SK-N-SH (cell line): ENCODE data around the gene ACOT9. TPM values are rescaled to one million over a fixed set of nuclear protein-coding genes. Genes with fewer than 3 reads are reported as not detected.

Source experiments
- CTCF ChIA-PET: fragments of 300-600, 350-600 bp; formaldehyde crosslinking; extraction: SDS; loops from one replicate; lab custom pipeline; 2021; lab: Yijun Ruan, JAX
- POLR2A ChIA-PET: fragments of 350-600 bp; sonication (Branson Sonifier 250); formaldehyde crosslinking; extraction: SDS; loops from one replicate; lab custom pipeline; 2020; ENCODE audit warnings: antibody characterized with exemption, inconsistent platforms; lab: Yijun Ruan, JAX
- DNase-seq: peaks from one replicate; pipeline ENCODE4 v3.0.0; 2012
- H2AFZ ChIP-seq: fragments of 200-600 bp; sonication (generic); 2 replicates; pipeline ENCODE4 v1.8.1; 2016; ENCODE audit warnings: antibody characterized with exemption, mild to moderate bottlenecking, low read depth
- H3F3A ChIP-seq: fragments of 200-600 bp; sonication (generic); replicated peaks from 2 replicates; pipeline ENCODE3; 2016; ENCODE audit warnings: antibody characterized with exemption, mild to moderate bottlenecking; ENCODE audit not compliant: insufficient read depth
- H3K27ac ChIP-seq, 2 experiments: fragments of 200-500 bp in 1 of 2; fragments of 200-600 bp in 1 of 2; sonication (Bioruptor generic) in 1 of 2; sonication (generic), shearing (Covaris generic) in 1 of 2; 2 replicates each; pipeline versions ENCODE4 v1.5.1 to v1.6.1; 2014 to 2016; ENCODE audit warnings: low read depth in 2 of 2, inconsistent platforms in 1 of 2, low read length in 1 of 2, mild to moderate bottlenecking in 1 of 2, mixed read lengths in 1 of 2
- H3K27me3 ChIP-seq: fragments of 200-600 bp; sonication (generic), shearing (Covaris generic); 2 replicates; pipeline ENCODE4 v1.6.1; 2016; ENCODE audit warnings: mixed run types; ENCODE audit not compliant: insufficient read depth
- H3K36me3 ChIP-seq, 2 experiments: fragments of 200-500 bp in 1 of 2; fragments of 200-600 bp in 1 of 2; sonication (Bioruptor generic) in 1 of 2; sonication (generic) in 1 of 2; replicated peaks in 1 of 2; 2 replicates each; pipeline versions ENCODE3 to v1.5.1; 2014 to 2016; ENCODE audit warnings: low read length in 1 of 2, mild to moderate bottlenecking in 1 of 2; ENCODE audit not compliant: insufficient read depth in 2 of 2, control insufficient read depth in 1 of 2
- H3K4me1 ChIP-seq, 2 experiments: fragments of 200-500 bp in 1 of 2; fragments of 200-600 bp in 1 of 2; sonication (Bioruptor generic) in 1 of 2; sonication (generic), shearing (Covaris generic) in 1 of 2; 2 replicates each; pipeline versions ENCODE4 v1.5.1 to v1.6.1; 2014 to 2016; ENCODE audit warnings: low read depth in 1 of 2, low read length in 1 of 2, mixed run types in 1 of 2; ENCODE audit not compliant: insufficient read depth in 2 of 2, control insufficient read depth in 1 of 2
- H3K4me2 ChIP-seq: fragments of 200-600 bp; sonication (generic), shearing (Covaris generic); 2 replicates; pipeline ENCODE4 v1.6.1; 2017; ENCODE audit warnings: mixed run types
- H3K4me3 ChIP-seq, 2 experiments: fragments of 200-500 bp in 1 of 2; fragments of 200-600 bp in 1 of 2; sonication (Bioruptor generic) in 1 of 2; sonication (generic), shearing (Covaris generic) in 1 of 2; 2 replicates each; pipeline versions ENCODE4 v1.5.1 to v1.8.1; 2014 to 2016; ENCODE audit warnings: low read depth in 2 of 2, inconsistent platforms in 1 of 2, low read length in 1 of 2, mild to moderate bottlenecking in 1 of 2, mixed read lengths in 1 of 2, moderate library complexity in 1 of 2
- H3K79me2 ChIP-seq: fragments of 200-600 bp; sonication (generic); 2 replicates; pipeline ENCODE4 v1.8.1; 2017; ENCODE audit warnings: mild to moderate bottlenecking; ENCODE audit not compliant: insufficient read depth
- H3K9ac ChIP-seq: fragments of 200-600 bp; sonication (generic); 2 replicates; pipeline ENCODE4 v1.6.1; 2017; ENCODE audit warnings: mixed run types
- H3K9me2 ChIP-seq: fragments of 200-600 bp; sonication (generic); 2 replicates; pipeline ENCODE4 v1.6.1; 2017; ENCODE audit warnings: mixed run types
- H3K9me3 ChIP-seq: fragments of 200-600 bp; sonication (generic); 2 replicates; pipeline ENCODE4 v1.6.1; 2017; ENCODE audit warnings: mixed run types, mild to moderate bottlenecking, moderate library complexity
- H4K20me1 ChIP-seq: fragments of 200-600 bp; sonication (generic); 2 replicates; pipeline ENCODE4 v1.6.1; 2017; ENCODE audit warnings: mild to moderate bottlenecking, mixed run types; ENCODE audit not compliant: insufficient read depth
- EP300 ChIP-seq, 2 experiments: IDR thresholded peaks; 2 replicates each; pipeline versions ENCODE4 v1.4.0 to v1.6.1; 2012; ENCODE audit warnings: borderline replicate concordance in 1 of 2, low read depth in 1 of 2, low read length in 1 of 2
- EZH2phosphoT487 ChIP-seq: fragments of 200-600 bp; sonication (generic); IDR thresholded peaks from 2 replicates; pipeline ENCODE4 v1.6.1; 2017; ENCODE audit warnings: low read depth, mixed run types, mild to moderate bottlenecking, antibody characterized with exemption, moderate library complexity, borderline replicate concordance
- FOSL2 ChIP-seq: IDR thresholded peaks from 2 replicates; pipeline ENCODE4 v1.4.0; 2012; ENCODE audit warnings: low read depth, mild to moderate bottlenecking, moderate library complexity, borderline replicate concordance
- GATA2 ChIP-seq: sonication (generic); formaldehyde crosslinking; IDR thresholded peaks from 2 replicates; pipeline ENCODE4 v1.5.0; 2020; ENCODE audit warnings: mild to moderate bottlenecking, missing genetic modification reagents
- JUND ChIP-seq: IDR thresholded peaks from 2 replicates; pipeline ENCODE4 v1.4.0; 2012
- MEF2A ChIP-seq: IDR thresholded peaks from 2 replicates; pipeline ENCODE4 v1.4.0; 2012; ENCODE audit warnings: low read depth, borderline replicate concordance
- NFIC ChIP-seq: IDR thresholded peaks from 2 replicates; pipeline ENCODE4 v1.4.0; 2012; ENCODE audit warnings: borderline replicate concordance
- NRF1 ChIP-seq: IDR thresholded peaks from 2 replicates; pipeline ENCODE4 v1.6.1; 2012; ENCODE audit warnings: low read depth, mild to moderate bottlenecking, low read length
- POLR2AphosphoS5 ChIP-seq: IDR thresholded peaks from 2 replicates; pipeline ENCODE4 v1.6.1; 2012; ENCODE audit warnings: low read depth, low read length
- RAD21 ChIP-seq: IDR thresholded peaks from 2 replicates; pipeline ENCODE4 v1.6.1; 2012; ENCODE audit warnings: mild to moderate bottlenecking, low read length
- RCOR1 ChIP-seq: fragments of 150-350 bp; IDR thresholded peaks from 2 replicates; pipeline ENCODE4 v1.6.1; 2017; ENCODE audit warnings: antibody characterized with exemption, low read length
- RFX5 ChIP-seq: IDR thresholded peaks from 2 replicates; pipeline ENCODE4 v1.6.1; 2012; ENCODE audit warnings: mild to moderate bottlenecking, improper control_type of control experiment, low read length
- RXRA ChIP-seq: IDR thresholded peaks from 2 replicates; pipeline ENCODE4 v1.4.0; 2012; ENCODE audit warnings: low read depth, mild to moderate bottlenecking, borderline replicate concordance
- SMC3 ChIP-seq: IDR thresholded peaks from 2 replicates; pipeline ENCODE4 v1.6.1; 2012; ENCODE audit warnings: low read depth, low read length, improper control_type of control experiment
- TCF12 ChIP-seq: IDR thresholded peaks from 2 replicates; pipeline ENCODE4 v1.4.0; 2012
- USF1 ChIP-seq: IDR thresholded peaks from 2 replicates; pipeline ENCODE4 v1.4.0; 2012; ENCODE audit warnings: low read depth, borderline replicate concordance
- USF2 ChIP-seq: fragments of 150-350 bp; IDR thresholded peaks from 2 replicates; pipeline ENCODE4 v1.6.1; 2017; ENCODE audit warnings: antibody characterized with exemption, low read length, low read depth, borderline replicate concordance
- WGBS: methylation state at CpG from one replicate; pipeline ENCODE4 v1.1.6; 2017; ENCODE audit warnings: low lambda C conversion rate; 5-methylcytosine and 5-hydroxymethylcytosine counted together
- polyA plus RNA-seq, 3 experiments: library from polyadenylated mRNA; depleted of rRNA; stranded (reverse); fragments of >200 nt; gene quantifications; 2 replicates each; pipeline ENCODE4 v1.2.3, GENCODE V29; 2012
- TF ChIP-seq, protein P1 (sequence below): IDR thresholded peaks from 2 replicates; pipeline ENCODE4; 2012

Gene ACOT9
- polyA plus RNA-seq, 1 of the 3 experiments (the other 2 are of a cell fraction), result 23.7 TPM

- H3F3A ChIP-seq, result peaks cover 6% of the 10 kb centered on the region
- H3K4me2 ChIP-seq, result no peak overlapping the region
- H4K20me1 ChIP-seq, result no peaks in the 10 kb centered on the region
- no peaks in the 10 kb centered on the region for H3K9me3 ChIP-seq
- H3K4me1 ChIP-seq, result no peaks in the 10 kb centered on the region
- no peak overlapping the region for H3K4me3 ChIP-seq
- peaks cover 5% of the 10 kb centered on the region; the same call in 1 of the 2 replicates for H3K27me3 ChIP-seq
- H3K9ac ChIP-seq, result peak overlapping the region; percentile 18; the same call in 1 of the 2 replicates
- DNase-seq, result no peak
- CTCF ChIA-PET, result no interaction called here
- no peaks in the 10 kb centered on the region for H3K79me2 ChIP-seq
- POLR2A ChIA-PET, result no interaction called here
- H3K27ac ChIP-seq, result peak overlapping the region in 1 of 2 experiments; percentile 71; a peak in 2 of 4 replicates
- TF ChIP-seq RXRA (no peak), POLR2AphosphoS5 (no peak), USF1 (no peak), FOSL2 (0 out of 2 replicates have a peak, but pooled peaks have one; percentile 2), MEF2A (peak; percentile 81), RCOR1 (no peak), JUND (0 out of 2 replicates have a peak, but pooled peaks have one; percentile 13)
- H3K9me2 ChIP-seq, result no peaks in the 10 kb centered on the region
- 42% methylated on average over 2 of the region's 2 CpGs for WGBS
- H2AFZ ChIP-seq, result peak overlapping the region; percentile 12; the same call in 1 of the 2 replicates
- H3K36me3 ChIP-seq, result no peaks in the 10 kb centered on the region
Observed at GRCh38 chrX:23752740-23753415, 9.8 kb upstream of the ACOT9 start.

DNA sequence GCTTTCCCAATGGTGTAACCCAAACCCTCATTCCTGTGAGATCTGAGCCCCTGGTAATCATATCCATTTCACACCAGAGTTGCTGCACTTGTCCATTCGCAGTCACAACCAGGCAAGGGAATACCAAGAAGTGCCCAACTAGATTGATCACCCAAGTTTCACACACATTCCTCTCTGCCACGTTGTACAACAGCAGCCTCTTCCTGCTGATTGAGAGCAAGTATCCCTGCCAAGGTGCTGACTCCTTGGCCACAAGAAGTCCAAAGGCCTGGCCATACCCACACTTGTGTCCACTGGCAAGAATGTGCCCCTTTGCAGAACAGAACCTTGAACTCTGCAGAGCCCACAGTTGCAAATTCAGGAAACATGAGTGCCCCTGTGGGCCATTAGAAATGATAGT is 6.5 kb upstream of the ACOT9 start:
- WGBS, result 42% methylated on average over 2 of the region's 2 CpGs
- POLR2A ChIA-PET, result no interaction called here
- DNase-seq, result no peak
- Histone ChIP-seq H3K27me3 (peaks cover 7% of the 10 kb centered on the region; the same call in 1 of the 2 replicates), H3K27ac (no peak overlapping the region), H3K4me1 (no peaks in the 10 kb centered on the region), H3K9ac (no peak overlapping the region), H4K20me1 (no peaks in the 10 kb centered on the region), H3K36me3 (no peaks in the 10 kb centered on the region), H3K4me3 (no peak overlapping the region), H2AFZ (no peak overlapping the region), H3K9me3 (no peaks in the 10 kb centered on the region), H3F3A (peaks cover 6% of the 10 kb centered on the region), H3K79me2 (no peaks in the 10 kb centered on the region), H3K4me2 (no peak overlapping the region), H3K9me2 (no peaks in the 10 kb centered on the region)
- CTCF ChIA-PET, result no interaction called here
- TF ChIP-seq GATA2 (CRISPR knock-in tag) (no peak), EZH2phosphoT487 (no peak), RFX5 (no peak), RCOR1 (no peak), NRF1 (no peak), TCF12 (no peak), EP300 (IDR thresholded peaks at IDR 0.05; ENCODE audit: borderline replicate concordance in 1 of 2, low read depth in 1 of 2, low read length in 1 of 2) (no peak), NFIC (no peak), RAD21 (no peak), USF2 (no peak), SMC3 (no peak)
- TF ChIP-seq, protein P1, sequence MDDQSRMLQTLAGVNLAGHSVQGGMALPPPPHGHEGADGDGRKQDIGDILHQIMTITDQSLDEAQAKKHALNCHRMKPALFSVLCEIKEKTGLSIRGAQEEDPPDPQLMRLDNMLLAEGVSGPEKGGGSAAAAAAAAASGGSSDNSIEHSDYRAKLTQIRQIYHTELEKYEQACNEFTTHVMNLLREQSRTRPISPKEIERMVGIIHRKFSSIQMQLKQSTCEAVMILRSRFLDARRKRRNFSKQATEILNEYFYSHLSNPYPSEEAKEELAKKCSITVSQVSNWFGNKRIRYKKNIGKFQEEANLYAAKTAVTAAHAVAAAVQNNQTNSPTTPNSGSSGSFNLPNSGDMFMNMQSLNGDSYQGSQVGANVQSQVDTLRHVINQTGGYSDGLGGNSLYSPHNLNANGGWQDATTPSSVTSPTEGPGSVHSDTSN, result no peak
